ENCODE results near the gene HDLBP.

GRCh38 chr2:241207151-241207550 is 108.3 kb downstream of the HDLBP start:
- TF ChIP-seq POLR2AphosphoS5 (IDR thresholded peaks at IDR 0.05) (no peak), CTCF (IDR thresholded peaks at IDR 0.05 in 8 of 11, conservative IDR thresholded peaks at IDR 0.05 in 3 of 11) (no peak)

Measured in spleen (tissue), 7 donors.